Stomach (tissue), 9 donors: ENCODE measurements around the gene RBM7. TPM values are rescaled to one million over a fixed set of nuclear protein-coding genes. Genes with fewer than 3 reads are reported as not detected.

Experiments used
- DNase-seq, 2 donors: peaks; one replicate each; pipeline versions ENCODE4 v3.0.0 to v3.0.0-alpha.2; 2013 to 2019
- H3K27ac ChIP-seq, 5 donors: fragments of 200-600 bp in 4 of 5; sonication (generic) in 4 of 5; one replicate each; pipeline ENCODE4 v1.5.1; 2013 to 2019; ENCODE audit warnings: mild to moderate bottlenecking in 1 of 5, moderate library complexity in 1 of 5
- H3K27me3 ChIP-seq, 3 donors: fragments of 200-600 bp; sonication (generic); one replicate each; pipeline ENCODE4 v1.5.1; 2017 to 2019; ENCODE audit warnings: mixed run types in 1 of 3
- H3K36me3 ChIP-seq, 4 donors: fragments of 200-600 bp; sonication (generic); 1 replicate in 3 of 4; 2 replicates in 1 of 4; pipeline ENCODE4 v1.5.1; 2016 to 2019
- H3K4me1 ChIP-seq, 4 donors: fragments of 200-600 bp; sonication (generic); one replicate each; pipeline ENCODE4 v1.5.1; 2016 to 2019
- H3K4me3 ChIP-seq, 4 donors: fragments of 200-600 bp; sonication (generic) in 3 of 4; one replicate each; pipeline ENCODE4 v1.5.1; 2016 to 2019; ENCODE audit warnings: mild to moderate bottlenecking in 1 of 4
- H3K9me3 ChIP-seq, 4 donors: fragments of 200-600 bp; sonication (generic); one replicate each; pipeline ENCODE4 v1.5.1; 2016 to 2019
- EP300 ChIP-seq: sonication (generic); formaldehyde crosslinking; IDR thresholded peaks from one replicate; pipeline ENCODE4 v1.6.1; 2017; ENCODE audit warnings: antibody characterized with exemption
- POLR2A ChIP-seq, 4 donors: fragments of 450-650 bp; IDR thresholded peaks; one replicate each; pipeline ENCODE4 v1.6.1; 2016; ENCODE audit warnings: antibody characterized with exemption in 4 of 4, control low read depth in 2 of 4, mild to moderate bottlenecking in 1 of 4, moderate library complexity in 1 of 4
- POLR2AphosphoS5 ChIP-seq, 3 donors: sonication (generic); formaldehyde crosslinking; IDR thresholded peaks; one replicate each; pipeline ENCODE4 v1.6.1; 2016; ENCODE audit warnings: antibody characterized with exemption in 3 of 3
- WGBS, 5 donors: extraction: QIAGEN DNeasy Blood & Tissue Kit in 3 of 5; methylation state at CpG; one replicate each; pipeline versions ENCODE4 v1.1.5 to v1.1.7; 2013 to 2018; 5-methylcytosine and 5-hydroxymethylcytosine counted together
- intact Hi-C: fragments of 100-400 bp; cut with DNase I; formaldehyde crosslinking; loops from one replicate; pipeline ENCODE4 v1.15.1; 2023; ENCODE audit warnings: low total_unique reads
- polyA plus RNA-seq, 3 donors: library from polyadenylated mRNA; stranded (reverse); fragments of 200-250 nt; gene quantifications; one replicate each; pipeline ENCODE4 v1.2.3, GENCODE V29; 2013
- total RNA-seq, 5 donors: library from RNA; depleted of rRNA; stranded (reverse); fragments of >200 nt; gene quantifications; one replicate each; pipeline versions ENCODE4 v1.1.0 to v1.2.3, GENCODE V29; 2014 to 2016
- TF ChIP-seq, protein P1 (sequence below), 7 experiments: fragments of 450-650 bp in 4 of 7; fragments of 200-600 bp in 3 of 7; sonication (generic) in 3 of 7; IDR thresholded peaks; one replicate each; pipeline ENCODE4 v1.5.1; 2016 to 2019; ENCODE audit warnings: antibody characterized with exemption in 7 of 7, control low read depth in 2 of 7, mild to moderate bottlenecking in 1 of 7
- donor health status: healthy with polysubstance abuse.
- donor health status: Bipolar disorder and iron deficiency.
- donor health status: healthy.

Gene RBM7
- total and polyA plus RNA-seq, 8 donors, result 4.8 to 41.5 (median 17.4) TPM

- Histone ChIP-seq H3K9me3 (no peaks in the 10 kb centered on the region), H3K27me3 (no peaks in the 10 kb centered on the region), H3K36me3 (no peaks in the 10 kb centered on the region), H3K4me1 (no peaks in the 10 kb centered on the region), H3K27ac (no peak overlapping the region), H3K4me3 (no peak overlapping the region)
- intact Hi-C loops, result no loop called here
- DNase-seq, result no peak
- TF ChIP-seq, protein P1, sequence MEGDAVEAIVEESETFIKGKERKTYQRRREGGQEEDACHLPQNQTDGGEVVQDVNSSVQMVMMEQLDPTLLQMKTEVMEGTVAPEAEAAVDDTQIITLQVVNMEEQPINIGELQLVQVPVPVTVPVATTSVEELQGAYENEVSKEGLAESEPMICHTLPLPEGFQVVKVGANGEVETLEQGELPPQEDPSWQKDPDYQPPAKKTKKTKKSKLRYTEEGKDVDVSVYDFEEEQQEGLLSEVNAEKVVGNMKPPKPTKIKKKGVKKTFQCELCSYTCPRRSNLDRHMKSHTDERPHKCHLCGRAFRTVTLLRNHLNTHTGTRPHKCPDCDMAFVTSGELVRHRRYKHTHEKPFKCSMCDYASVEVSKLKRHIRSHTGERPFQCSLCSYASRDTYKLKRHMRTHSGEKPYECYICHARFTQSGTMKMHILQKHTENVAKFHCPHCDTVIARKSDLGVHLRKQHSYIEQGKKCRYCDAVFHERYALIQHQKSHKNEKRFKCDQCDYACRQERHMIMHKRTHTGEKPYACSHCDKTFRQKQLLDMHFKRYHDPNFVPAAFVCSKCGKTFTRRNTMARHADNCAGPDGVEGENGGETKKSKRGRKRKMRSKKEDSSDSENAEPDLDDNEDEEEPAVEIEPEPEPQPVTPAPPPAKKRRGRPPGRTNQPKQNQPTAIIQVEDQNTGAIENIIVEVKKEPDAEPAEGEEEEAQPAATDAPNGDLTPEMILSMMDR (IDR thresholded peaks at IDR 0.05), result no peak
- TF ChIP-seq EP300 (no peak), POLR2AphosphoS5 (IDR thresholded peaks at IDR 0.05) (no peak), POLR2A (IDR thresholded peaks at IDR 0.05) (no peak)
Measured at GRCh38 chr11:114430290-114430689, 29.8 kb downstream of the RBM7 start.

DNA sequence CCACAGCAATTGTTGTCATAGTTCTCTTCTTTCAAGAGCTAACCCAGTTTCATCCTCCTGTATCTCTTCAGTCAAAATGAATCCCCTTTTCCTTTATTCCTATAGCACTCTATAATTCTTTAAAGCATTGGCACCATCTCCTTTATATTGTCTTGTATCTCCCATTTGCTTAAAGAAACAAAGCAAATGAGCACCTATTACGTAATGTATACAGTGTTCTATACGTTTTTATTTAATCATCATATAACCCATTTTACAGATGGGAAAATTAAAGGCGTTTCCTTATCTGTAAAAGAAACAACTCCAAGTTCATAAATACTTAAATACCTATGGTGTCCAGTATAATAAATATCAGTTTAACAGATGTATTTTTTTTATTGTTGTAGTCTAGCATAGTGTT lies 32.4 kb downstream of the RBM7 start:
- DNase-seq, result no peak
- WGBS, 5 donors, result 73 to 82% (median 79%) methylated on average over 3 of the region's 3 CpGs
- Histone ChIP-seq H3K4me1 (no peaks in the 10 kb centered on the region), H3K27me3 (no peaks in the 10 kb centered on the region), H3K4me3 (no peak overlapping the region), H3K27ac (no peak overlapping the region), H3K9me3 (no peaks in the 10 kb centered on the region), H3K36me3 (no peaks in the 10 kb centered on the region)
- TF ChIP-seq POLR2AphosphoS5 (IDR thresholded peaks at IDR 0.05) (no peak), POLR2A (IDR thresholded peaks at IDR 0.05) (no peak)
- TF ChIP-seq, protein P1 (IDR thresholded peaks at IDR 0.05), result no peak
- intact Hi-C loops, result no loop called here

- no peak overlapping the region for H3K4me3 ChIP-seq
- H3K36me3 ChIP-seq, result no peaks in the 10 kb centered on the region
- 23 to 66% (median 37%) methylated on average over 4 of the region's 4 CpGs for WGBS, 5 donors
- no peaks in the 10 kb centered on the region for H3K9me3 ChIP-seq
- intact Hi-C loops, result no loop called here
- TF ChIP-seq POLR2AphosphoS5 (IDR thresholded peaks at IDR 0.05) (no peak), POLR2A (IDR thresholded peaks at IDR 0.05) (no peak), EP300 (no peak)
- TF ChIP-seq, protein P1 (IDR thresholded peaks at IDR 0.05), result no peak
- DNase-seq, result no peak
- no peaks in the 10 kb centered on the region for H3K27me3 ChIP-seq
- H3K4me1 ChIP-seq, result peaks cover under 1 to 3% (median 2%) of the 10 kb centered on the region in 4 donors
- no peak overlapping the region for H3K27ac ChIP-seq
Measured at GRCh38 chr11:114433376-114433775, 32.9 kb downstream of the RBM7 start.

- intact Hi-C loops, result no loop called here
- H3K9me3 ChIP-seq, result no peaks in the 10 kb centered on the region
- H3K36me3 ChIP-seq, result no peaks in the 10 kb centered on the region
- no peaks in the 10 kb centered on the region for H3K27me3 ChIP-seq
- WGBS, 5 donors, result 44 to 62% (median 59%) methylated on average over 6 of the region's 6 CpGs
- H3K27ac ChIP-seq, result peak overlapping the region in 3 of 5 donors; percentile 86 to 92 (median 89)
- peak in 1 of 2 donors; percentile 64 for DNase-seq
- TF ChIP-seq EP300 (no peak), POLR2A (IDR thresholded peaks at IDR 0.05) (no peak), POLR2AphosphoS5 (IDR thresholded peaks at IDR 0.05) (no peak)
- TF ChIP-seq, protein P1 (IDR thresholded peaks at IDR 0.05), result no peak
- H3K4me1 ChIP-seq, result peaks cover 20 to 40% (median 27%) of the 10 kb centered on the region in 4 donors
- peak overlapping the region in 1 of 4 donors; percentile 90 for H3K4me3 ChIP-seq
Measured at GRCh38 chr11:114438303-114438702, 37.8 kb downstream of the RBM7 start.
